ENCODE data around the gene NELFCD.

DNA sequence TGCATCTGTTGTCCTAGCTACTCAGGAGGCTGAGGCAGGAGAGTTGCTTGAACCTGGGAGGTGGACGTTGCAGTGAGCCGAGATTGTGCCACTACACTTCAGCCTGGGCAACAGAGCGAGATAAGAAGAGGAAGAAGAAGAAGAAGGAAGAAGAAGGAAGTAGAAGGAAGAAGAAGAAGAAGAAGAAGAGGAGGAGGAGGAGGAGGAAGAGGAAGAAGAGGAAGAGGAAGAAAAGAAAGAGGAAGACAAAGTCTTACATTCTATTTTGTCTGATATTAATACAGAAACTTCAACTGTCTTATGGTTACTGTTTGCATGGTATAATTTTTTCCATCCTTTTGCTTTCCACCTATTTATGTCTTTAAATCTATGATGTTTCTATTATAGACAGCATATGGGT lies 7.2 kb upstream of the NELFCD start:
- TF ChIP-seq CTCF (IDR thresholded peaks at IDR 0.05; ENCODE audit: insufficient read depth, low read length) (no peak), GABPA (IDR thresholded peaks at IDR 0.05; ENCODE audit: low read depth) (no peak), POLR2AphosphoS5 (IDR thresholded peaks at IDR 0.05; ENCODE audit: low read depth) (no peak), REST (IDR thresholded peaks at IDR 0.05; ENCODE audit: insufficient replicate concordance, low read depth) (no peak)
